DMS79 treated with DMSO at 0.1 percent for 48 hours (cell line): ENCODE measurements around the gene MYO1F.
"Not testable (repeated sequence)": the region's sequence is repeated elsewhere in the genome, so short reads cannot be mapped to it uniquely, and the experiment has no call there.

Experiments used
- DNase-seq: peaks from one replicate; lab custom pipeline; 2025; lab: John Stamatoyannopoulos, UW

Gene MYO1F

GRCh38 chr19:8577247-8577646 is at the start of gene MYO1F:
Gene MYO1F (minus strand): TSS chr19:8577442. CDS start chr19:8577309, 133 bp downstream.
- no peak for DNase-seq

DNA sequence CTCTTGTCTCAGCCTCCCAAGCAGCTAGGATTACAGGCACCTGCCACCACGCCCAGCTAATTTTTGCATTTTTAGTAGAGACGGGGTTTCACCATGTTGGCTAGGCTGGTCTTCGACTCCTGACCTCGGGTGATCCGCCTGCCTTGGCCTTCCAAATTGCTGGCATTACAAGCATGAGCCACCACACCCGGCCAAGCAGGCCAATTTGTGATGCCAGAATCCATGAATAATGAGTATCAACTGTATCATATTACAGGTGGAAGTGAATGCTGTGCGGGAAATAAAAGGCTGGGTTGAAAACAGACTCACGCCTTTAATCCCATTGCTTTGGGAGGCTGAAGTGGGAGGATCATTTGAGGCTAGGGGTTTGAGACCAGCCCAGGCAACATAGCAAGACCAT is 49.6 kb upstream of the MYO1F start:
- DNase-seq: no peak

DNA sequence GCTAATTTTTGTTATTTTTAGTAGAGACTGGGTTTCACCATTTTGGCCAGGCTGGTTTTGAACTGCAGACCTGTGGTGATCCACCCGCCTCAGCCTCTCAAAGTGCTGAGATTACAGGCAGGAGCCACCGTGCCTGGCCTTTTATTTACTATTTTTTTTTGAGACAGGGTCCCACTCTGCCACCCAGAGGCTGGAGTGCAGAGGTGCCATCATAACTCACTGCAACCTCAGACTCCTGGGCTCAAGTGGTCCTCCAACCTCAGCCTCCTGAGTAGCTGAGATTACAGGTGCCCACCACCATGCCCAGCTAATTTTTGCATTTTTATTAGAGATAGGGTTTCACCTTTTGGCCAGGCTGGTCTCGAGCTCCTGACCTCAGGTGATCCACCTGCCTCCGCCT is 45.6 kb upstream of the MYO1F start:
- DNase-seq: not testable (repeated sequence)

DNA sequence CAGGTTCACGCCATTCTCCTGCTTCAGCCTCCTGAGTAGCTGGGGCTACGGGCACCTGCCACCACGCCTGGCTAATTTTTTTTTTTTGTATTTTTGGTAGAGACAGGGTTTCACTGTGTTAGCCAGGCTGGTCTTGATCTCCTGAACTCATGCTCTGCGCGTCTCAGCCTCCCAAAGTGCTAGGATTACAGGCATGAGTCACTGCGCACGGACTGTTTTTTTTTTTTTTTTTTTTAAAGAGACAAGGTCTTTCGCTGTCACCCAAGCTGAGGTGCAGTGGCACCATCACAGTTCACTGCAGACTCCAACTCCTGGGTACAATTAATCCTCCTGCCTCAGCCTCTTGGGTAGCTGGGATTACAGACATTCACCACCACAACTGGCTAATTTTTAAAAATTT is 41.5 kb upstream of the MYO1F start:
- no peak for DNase-seq

DNA sequence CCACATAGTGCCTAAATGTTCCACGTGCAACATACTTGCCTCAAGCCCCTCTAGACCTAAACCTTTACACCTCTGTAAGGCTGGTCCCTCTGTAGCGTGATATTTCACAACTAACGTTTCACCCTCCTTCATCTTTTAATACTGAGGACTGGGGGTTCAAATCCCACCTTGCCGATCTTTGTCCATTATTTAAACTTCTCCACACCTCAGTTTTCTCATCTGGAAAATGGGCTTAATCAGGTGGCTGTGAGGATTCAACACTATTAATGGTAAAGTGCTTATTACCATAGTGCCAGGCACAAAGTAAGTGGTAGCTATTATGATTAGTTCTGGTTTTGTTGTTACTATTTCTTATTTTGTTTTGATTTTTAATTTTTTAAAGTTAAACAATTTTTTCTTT is 40.7 kb upstream of the MYO1F start:
- DNase-seq: no peak

DNA sequence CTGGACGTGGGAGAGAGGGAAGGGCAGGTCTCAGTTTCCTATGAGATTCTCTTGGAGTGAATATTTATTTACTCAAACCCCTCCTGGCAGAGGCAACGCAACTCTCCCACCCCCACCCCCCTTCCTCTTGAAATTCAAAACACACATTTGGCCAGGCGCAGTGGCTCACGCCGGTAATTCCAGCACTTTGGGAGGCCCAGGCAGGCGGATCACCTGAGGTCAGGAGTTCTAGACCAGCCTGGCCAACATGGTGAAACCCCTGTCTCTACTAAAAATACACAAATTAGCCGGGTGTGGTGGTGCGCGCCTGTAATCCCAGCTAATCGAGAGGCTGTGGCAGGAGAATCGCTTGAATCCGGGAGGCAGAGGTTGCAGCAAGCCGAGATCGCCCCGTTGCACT is 40.1 kb upstream of the MYO1F start:
- DNase-seq: not testable (repeated sequence)

DNA sequence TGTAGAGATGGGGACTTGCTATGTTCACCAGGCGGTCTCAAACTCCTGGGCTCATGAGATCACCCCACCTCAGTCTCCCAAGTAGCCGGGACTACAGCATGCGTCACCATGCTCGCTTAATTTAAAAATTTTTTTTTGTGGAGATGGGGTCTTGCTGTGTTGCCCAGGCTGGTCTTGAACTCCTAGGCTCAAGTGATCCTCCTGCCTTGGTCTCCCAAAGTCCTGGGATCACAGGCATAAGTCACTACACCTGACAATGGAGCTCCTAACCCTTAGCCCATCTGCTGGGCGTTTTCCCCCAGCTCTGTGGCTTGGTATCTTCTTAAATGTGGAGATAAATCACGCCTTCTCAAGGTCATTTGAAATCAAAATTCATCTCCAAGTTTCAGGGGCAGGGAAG is 39.6 kb upstream of the MYO1F start:
- DNase-seq: no peak

- peak; percentile 3 for DNase-seq
Measured at GRCh38 chr19:8615813-8616596, 38.8 kb upstream of the MYO1F start.

DNA sequence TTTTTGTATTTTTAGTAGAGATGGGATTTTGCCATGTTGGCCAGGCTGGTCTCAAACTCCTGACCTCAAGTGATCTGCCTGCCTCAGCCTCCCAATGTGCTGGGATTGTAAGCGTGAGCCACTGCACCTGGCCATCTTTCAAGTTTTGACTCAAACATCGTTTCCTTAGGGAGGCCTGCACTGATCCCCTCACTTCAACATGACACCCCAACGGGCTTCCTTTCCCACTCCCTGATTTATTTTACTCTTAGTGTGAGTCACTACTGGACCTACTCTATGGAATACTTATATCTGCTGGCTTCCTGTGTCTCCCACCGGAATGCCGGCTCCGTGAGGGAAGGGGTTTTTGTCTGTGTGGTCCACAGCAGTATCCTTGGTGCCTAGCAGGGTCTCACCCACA is 37.8 kb upstream of the MYO1F start:
- no peak for DNase-seq

DNA sequence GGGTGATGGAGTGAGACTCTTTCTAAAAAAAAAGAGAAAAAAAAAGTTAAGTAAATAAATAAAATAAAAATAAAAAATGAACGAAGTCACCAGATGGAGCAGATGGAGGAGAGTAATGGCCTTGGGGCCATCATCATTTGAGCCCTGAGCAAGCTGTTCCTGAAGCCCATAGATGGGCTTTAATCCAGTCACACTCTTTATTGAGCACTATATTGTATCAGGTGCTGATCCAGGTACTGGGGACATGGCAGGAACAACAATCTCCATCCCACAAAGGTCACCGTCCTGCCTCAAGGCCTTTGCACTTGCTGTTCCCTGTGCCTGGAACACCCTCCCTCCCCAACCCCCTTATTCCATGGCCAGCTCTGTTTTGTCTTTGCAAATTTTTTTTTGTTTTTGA is 37.2 kb upstream of the MYO1F start:
- no peak for DNase-seq

DNA sequence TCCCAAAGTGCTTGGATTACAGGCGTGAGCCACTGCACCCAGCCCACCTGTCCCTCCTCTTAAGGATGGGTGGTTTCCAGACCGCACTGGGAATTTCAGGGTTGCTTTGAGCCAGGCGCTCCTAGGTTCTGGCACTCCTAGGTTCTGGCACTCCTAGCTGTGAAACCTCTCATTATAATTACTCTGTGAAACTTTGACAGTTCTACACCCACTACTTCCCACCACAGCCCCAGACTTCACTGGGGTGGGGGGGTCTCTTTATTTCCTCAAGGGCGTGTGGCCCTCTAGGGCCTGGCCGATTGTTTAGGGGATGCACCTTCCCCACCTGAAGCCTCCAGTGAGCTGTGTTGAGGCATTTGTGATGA is 35.5 kb upstream of the MYO1F start:
- DNase-seq: no peak

GRCh38 chr19:8611877-8612806 is 34.9 kb upstream of the MYO1F start:
- DNase-seq: no peak

DNA sequence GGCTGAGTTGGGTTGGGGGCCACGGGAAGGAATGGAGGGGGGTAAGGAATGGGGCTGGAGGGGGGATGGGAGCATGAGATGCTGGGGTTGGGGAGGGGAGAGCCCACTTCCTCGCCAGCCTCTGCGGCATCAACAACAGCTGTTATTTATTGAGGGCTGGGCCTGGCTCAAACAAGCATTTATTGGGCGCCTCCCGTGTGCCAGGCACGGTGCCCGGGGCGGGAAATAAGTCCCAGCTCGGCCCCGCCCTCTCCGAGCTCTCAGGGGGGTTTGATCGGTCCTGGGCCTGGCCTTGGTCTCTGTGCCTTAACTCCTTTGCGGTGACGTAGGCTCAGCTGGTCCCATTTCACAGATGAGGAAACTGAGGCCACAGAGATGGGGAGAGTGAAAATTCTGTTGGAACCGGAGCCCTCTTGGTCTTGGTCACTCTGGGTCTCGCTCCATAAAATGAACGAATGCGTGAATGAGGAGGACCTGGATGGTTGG is 34.2 kb upstream of the MYO1F start:
- no peak for DNase-seq

DNA sequence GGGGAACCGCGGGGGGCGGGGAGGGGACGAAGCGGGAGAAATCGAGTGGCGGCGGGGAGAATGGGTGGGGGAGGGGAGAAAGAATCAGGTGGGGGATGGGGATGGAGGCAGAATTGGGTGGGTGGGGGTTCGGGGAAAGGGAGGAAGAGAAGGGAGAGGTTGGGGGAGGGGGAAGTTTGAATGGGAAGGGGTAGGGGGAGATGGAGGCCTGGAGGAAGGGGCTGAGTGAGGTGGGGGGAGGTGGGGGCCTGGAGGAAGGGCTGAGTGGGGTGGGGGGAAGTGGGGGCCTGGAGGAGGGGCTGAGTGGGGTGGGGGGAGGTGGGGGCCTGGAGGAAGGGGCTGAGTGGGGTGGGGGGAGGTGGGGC is 33.7 kb upstream of the MYO1F start:
- DNase-seq: no peak

- peak; percentile 20 for DNase-seq
Measured at GRCh38 chr19:8610041-8610935, 33.0 kb upstream of the MYO1F start, which contains the start of gene ADAMTS10. Gene ADAMTS10 (minus strand): TSS chr19:8610715. CDS start chr19:8605710, 5,005 bp downstream.

DNA sequence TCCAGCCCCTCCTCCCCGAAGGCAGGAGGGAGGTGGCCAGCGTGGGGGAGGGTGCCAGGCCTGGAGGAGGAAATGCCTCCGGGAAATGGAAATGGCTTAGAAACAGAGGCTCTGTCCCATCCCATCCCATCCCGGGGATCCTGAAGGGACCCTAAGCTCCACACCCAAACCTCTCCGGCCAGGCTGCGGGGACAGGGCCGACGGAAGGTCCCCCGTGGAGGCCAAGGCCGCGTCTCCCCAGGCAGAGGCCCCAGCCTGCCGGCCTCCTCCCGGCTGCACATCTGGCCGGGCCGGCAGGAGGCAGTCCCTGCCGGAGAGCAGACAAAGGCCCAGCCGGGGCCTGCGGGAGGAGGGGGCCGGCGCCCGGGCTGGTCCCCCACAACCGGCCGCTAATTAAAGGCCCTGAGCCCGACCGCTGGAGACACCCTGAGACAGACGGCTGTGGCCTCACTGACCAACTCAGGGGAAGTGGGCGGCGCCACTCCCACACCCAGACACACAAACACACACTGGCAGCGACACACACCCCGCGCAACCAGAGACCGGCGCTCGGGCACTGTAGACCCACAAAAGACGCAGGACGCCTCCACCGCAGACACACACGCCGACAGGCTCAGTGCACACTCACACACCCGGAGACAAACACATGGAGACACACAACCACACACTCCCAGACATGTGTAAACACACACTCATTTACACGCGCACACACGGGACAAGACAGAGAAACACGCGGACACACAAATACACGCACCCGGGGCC is 32.2 kb upstream of the MYO1F start:
- peak; percentile 35 for DNase-seq

GRCh38 chr19:8608941-8609278 is 31.7 kb upstream of the MYO1F start:
- no peak for DNase-seq

DNA sequence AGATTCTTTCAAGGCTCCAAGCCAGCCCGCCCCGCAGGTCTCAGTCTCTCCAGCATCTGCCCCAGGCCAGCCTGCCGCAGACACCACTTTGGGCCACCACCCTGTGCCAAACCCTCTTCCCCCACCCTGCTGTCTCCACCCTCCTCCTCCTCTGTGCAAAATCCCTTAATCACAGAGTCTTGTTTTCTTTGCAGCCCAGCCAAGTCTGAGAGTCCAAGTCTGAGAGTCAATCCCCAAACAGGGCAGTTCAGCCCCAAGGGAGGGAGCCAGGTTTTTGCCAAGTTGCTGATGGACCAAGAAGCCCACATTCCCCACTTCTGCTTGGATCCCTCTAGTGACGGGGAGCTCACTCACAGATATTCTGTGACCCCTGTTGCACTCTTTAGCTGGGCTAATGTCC is 30.1 kb upstream of the MYO1F start:
- no peak for DNase-seq

GRCh38 chr19:8605514-8605913 is 28.3 kb upstream of the MYO1F start:
- DNase-seq: no peak

DNA sequence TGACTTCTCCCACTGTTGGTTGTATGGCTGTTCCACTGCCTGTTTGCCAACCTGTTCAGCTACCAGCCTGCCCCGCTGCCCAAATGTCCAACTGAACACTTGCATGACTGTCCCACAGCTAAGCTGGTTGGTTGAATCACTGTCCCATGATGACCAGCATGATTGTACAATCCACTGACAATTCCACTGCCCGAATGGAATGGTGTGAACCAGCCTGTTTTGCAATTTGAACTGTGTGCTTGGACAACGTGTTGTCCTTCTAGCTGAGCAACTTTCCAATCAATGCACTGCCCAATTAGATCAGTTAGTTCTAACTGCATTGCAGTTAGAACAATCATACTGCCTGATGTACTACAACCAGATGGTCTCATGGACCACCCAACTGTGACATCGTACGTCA is 24.6 kb upstream of the MYO1F start:
- DNase-seq: no peak

DNA sequence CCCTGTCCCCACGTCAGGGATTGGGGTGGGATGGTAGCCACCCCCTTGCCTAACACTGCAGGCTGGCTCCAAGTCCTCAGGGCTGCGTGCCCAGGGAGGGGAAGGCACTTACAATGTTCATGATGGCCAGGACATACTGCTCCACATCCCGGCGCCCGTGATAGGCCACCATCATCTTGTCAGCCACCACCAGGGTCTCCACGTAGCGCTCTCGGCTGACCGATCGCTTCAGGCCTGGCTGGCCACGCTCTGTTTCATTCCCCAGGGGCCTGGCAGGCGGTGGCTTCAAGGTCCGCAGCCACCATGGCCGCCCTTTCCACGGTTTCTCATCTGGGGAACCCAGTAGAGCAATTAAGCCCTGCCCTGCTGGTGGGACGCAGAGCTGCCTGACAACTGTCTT is 23.6 kb upstream of the MYO1F start:
- DNase-seq: no peak
